ENCODE results near the gene LGMN. TPM values are rescaled to one million over a fixed set of nuclear protein-coding genes. Genes with fewer than 3 reads are reported as not detected.

The LGMN gene
- total RNA-seq, 2 donors from 2014 or later, result 3.6 to 16.5 TPM

GRCh38 chr14:92656306-92657081 is 91.9 kb downstream of the LGMN start:
- peak overlapping the region; percentile 99 for H3K4me3 Mint-ChIP-seq

DNA sequence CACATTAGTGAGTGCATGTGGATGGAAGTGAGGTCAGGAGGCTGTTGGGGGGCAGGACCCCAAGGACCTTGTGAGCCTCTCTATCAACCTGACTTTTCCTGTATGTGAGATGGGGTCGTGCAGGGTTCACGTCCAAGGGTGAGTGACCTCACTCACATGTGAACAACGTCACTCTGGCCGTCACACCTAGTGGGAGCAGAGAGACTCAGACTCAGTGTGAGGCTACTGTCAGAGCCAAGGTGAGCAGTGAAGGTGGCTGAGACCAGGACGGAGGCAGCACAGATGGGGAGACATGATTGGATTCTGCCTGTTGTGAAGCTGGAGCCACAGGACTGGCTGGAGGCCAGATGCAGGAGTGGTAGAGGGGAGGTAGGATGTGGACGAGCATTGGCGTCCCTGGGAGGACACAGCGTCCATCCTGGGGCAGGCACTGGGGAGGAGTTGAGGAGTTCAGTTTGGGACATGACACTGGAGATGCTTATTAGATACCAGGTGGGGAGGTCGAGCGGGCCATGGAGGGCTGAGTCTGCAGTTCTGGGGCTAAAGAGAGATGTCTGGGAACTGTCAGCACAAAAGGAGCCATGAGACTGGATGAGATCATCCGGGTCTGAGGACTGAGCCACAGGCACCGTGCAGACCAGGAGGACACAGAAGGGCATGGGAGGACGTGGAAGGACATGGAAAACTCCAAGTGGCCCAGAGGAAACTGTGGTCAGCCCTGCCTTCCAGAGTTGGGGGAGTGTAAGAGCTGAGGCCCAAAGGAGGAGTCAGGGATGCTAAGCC is 92.8 kb downstream of the LGMN start:
- no peaks in the 10 kb centered on the region for H3K9me3 Mint-ChIP-seq
- peaks cover 91% of the 10 kb centered on the region for H3K36me3 Mint-ChIP-seq (ENCODE audit: low read depth)
- ATAC-seq (replicated peaks), result no peak
- peak overlapping the region; percentile 93 for H3K27ac Mint-ChIP-seq
- H3K27me3 Mint-ChIP-seq, result no peaks in the 10 kb centered on the region
- H3K4me3 Mint-ChIP-seq, result peak overlapping the region; percentile 99
- peaks cover 55% of the 10 kb centered on the region for H3K4me1 Mint-ChIP-seq

More at GRCh38 chr14:92656306-92657081, 91.9 kb downstream of the LGMN start:
- H3K27me3 Mint-ChIP-seq, result no peaks in the 10 kb centered on the region
- peak; percentile 25 for ATAC-seq (replicated peaks)
- H3K27ac Mint-ChIP-seq, result peak overlapping the region; percentile 93
- H3K36me3 Mint-ChIP-seq (ENCODE audit: low read depth), result peaks cover 96% of the 10 kb centered on the region
- H3K4me1 Mint-ChIP-seq, result peaks cover 52% of the 10 kb centered on the region
- no peaks in the 10 kb centered on the region for H3K9me3 Mint-ChIP-seq

GRCh38 chr14:92654239-92654901 is 94.1 kb downstream of the LGMN start:
- Mint-ChIP-seq H3K4me1 (peaks cover 51% of the 10 kb centered on the region), H3K4me3 (peak overlapping the region; percentile 99), H3K27me3 (no peaks in the 10 kb centered on the region), H3K36me3 (ENCODE audit: low read depth) (peaks cover 79% of the 10 kb centered on the region), H3K9me3 (no peaks in the 10 kb centered on the region), H3K27ac (peak overlapping the region; percentile 93)
- no peak for ATAC-seq (replicated peaks)

Other genes with a start within 250 kb of the LGMN start
- 10 to 100 TPM; 14.1 to 24.1 TPM for gene RIN3, start 234.8 kb downstream of the LGMN start, total RNA-seq
- 10 to 100 TPM; 18.8 to 19.5 TPM for gene GOLGA5, start 45.7 kb upstream of the LGMN start, total RNA-seq
- gene CHGA, start 174.5 kb upstream of the LGMN start, total RNA-seq, result not detected

Data from activated T-helper 17 cell treated with anti-CD3 and anti-CD28 coated beads, Interleukin-2, amount 50 U/mL, for 72 hours (primary cell).